NT2/D1 (cell line): ENCODE data around the gene TMC3.

Experiments
- SUZ12 ChIP-seq: IDR thresholded peaks from 2 replicates; pipeline ENCODE4 v1.6.1; 2011; ENCODE audit not compliant: insufficient read length, insufficient read depth; ENCODE audit errors: extremely low read depth
- YY1 ChIP-seq: IDR thresholded peaks from 2 replicates; pipeline ENCODE4 v1.6.1; 2011; ENCODE audit not compliant: insufficient read length, insufficient read depth
- ZNF274 ChIP-seq: IDR thresholded peaks from 2 replicates; pipeline ENCODE4 v1.6.1; 2011; ENCODE audit warnings: mild to moderate bottlenecking, low read depth, low read length

DNA sequence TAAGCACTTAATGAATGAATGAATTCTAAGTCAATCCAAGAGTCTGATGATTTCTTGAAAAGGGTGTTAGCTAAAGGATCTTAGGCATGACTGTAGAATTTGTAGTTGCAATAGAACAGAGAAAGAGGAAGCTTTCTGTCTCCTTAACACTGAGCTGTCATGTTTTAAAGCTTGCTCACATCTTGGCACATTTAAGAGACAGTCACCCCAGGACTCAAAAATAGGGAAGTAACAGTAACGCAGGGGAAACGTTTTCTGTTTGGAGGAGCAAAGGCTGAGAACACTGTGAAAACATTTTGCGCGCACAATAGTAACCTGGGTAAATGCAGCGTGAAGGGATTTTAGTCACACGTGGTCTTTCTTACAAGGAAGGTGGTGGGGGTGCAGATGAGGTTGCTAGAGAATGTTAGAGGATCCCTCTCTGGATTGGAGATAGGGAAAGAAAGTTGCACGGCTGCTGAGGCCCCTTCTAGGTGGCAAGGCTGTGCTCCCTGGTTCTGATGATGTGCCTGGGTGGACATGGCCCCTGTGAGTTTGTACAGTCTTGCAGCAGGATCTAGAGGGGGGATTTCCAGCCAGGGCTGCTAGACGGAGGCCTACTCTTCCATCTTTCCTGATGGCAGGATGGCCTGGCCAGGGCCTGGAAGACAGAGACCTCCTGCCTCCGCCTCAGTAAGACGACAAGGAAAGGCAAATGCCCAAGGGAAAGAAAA is 62.1 kb downstream of the TMC3 start:
- TF ChIP-seq ZNF274 (no peak), SUZ12 (no peak), YY1 (no peak)
